Epithelial cell of esophagus (primary cell): ENCODE results near the gene DBNDD2.

ENCODE experiments used
- DNase-seq: peaks from one replicate; pipeline ENCODE4 v3.0.0; 2010; ENCODE audit warnings: low read depth
- H3K4me3 ChIP-seq: 2 replicates; pipeline ENCODE4 v1.5.1; 2011; ENCODE audit warnings: mild to moderate bottlenecking, low read length, control low read depth
- CTCF ChIP-seq: IDR thresholded peaks from 2 replicates; pipeline ENCODE4 v1.5.1; 2011; ENCODE audit warnings: low read depth, mild to moderate bottlenecking, low read length, control low read depth, inconsistent platforms; ENCODE audit not compliant: insufficient read depth; ENCODE audit errors: missing control alignments

Gene DBNDD2

GRCh38 chr20:45407067-45407745 lies 883 bp upstream of the DBNDD2 start:
- peak; percentile 42 for DNase-seq
- TF ChIP-seq CTCF = no peak
- peak overlapping the region; percentile 75 for H3K4me3 ChIP-seq

GRCh38 chr20:45408646-45409213 lies 641 bp downstream of the DBNDD2 start:
- no peak for TF ChIP-seq CTCF
- no peak overlapping the region for H3K4me3 ChIP-seq
- no peak for DNase-seq

- no peak for DNase-seq
- TF ChIP-seq CTCF = no peak
- no peak overlapping the region for H3K4me3 ChIP-seq
Observed at GRCh38 chr20:45409521-45410272, 1.6 kb downstream of the DBNDD2 start.

- DNase-seq = no peak
- no peak for TF ChIP-seq CTCF
Observed at GRCh38 chr20:45410887-45411286, 2.8 kb downstream of the DBNDD2 start.

GRCh38 chr20:45412653-45413052 lies 4.6 kb downstream of the DBNDD2 start:
- no peak for TF ChIP-seq CTCF
- H3K4me3 ChIP-seq = no peak overlapping the region
- no peak for DNase-seq

More at GRCh38 chr20:45410887-45411286, 2.8 kb downstream of the DBNDD2 start:
- H3K4me3 ChIP-seq = no peak overlapping the region

GRCh38 chr20:45413479-45413878 lies 5.4 kb downstream of the DBNDD2 start:
- TF ChIP-seq CTCF = no peak
- no peak overlapping the region for H3K4me3 ChIP-seq

More at GRCh38 chr20:45413479-45413878, 5.4 kb downstream of the DBNDD2 start:
- no peak for DNase-seq
